ENCODE measurements around the gene ZBP1.

ZBP1 gene

DNA sequence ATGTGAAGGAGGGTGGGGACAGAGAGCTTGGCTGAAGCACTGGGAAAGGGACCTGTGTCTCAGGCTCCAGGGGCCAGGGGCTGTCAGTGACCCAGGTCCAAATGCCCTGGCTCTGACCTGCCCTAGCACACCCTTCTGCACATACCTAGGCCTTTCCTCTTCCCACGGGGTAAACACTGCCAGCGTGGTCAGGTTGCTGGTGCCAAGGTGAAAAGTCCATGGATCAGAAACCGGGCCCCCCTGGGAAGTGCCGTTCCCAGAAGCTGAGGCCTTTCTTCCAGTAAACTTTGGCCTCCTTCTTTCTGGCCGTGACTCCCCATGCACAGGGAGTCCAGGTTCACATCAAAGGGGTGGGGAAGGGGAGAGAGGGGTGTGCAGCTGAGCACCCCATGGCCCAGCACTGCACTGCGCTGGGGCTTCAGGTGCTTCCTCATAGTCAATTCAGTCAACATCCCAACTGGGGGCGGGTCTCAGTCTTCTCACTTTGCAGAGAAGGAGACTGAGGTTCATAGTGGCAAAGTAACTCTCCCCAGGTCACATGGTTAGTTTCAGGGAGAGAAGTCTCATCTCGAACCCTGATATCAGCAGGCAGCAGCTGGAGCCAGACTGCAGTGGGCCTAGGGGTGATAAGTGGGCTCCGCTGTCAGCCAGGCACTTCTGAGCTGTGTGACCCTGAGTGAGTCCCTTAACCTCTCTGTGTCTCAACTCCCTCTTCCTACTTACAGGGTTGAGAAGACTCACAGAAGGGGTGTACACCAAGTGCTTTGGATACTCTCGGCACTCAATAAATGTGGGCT is 42.3 kb downstream of the ZBP1 start:
- H3K4me3 ChIP-seq (replicated peaks in 1 of 2; ENCODE audit: low read depth in 2 of 2, low read length in 2 of 2): no peak overlapping the region
- TF ChIP-seq, protein P1, sequence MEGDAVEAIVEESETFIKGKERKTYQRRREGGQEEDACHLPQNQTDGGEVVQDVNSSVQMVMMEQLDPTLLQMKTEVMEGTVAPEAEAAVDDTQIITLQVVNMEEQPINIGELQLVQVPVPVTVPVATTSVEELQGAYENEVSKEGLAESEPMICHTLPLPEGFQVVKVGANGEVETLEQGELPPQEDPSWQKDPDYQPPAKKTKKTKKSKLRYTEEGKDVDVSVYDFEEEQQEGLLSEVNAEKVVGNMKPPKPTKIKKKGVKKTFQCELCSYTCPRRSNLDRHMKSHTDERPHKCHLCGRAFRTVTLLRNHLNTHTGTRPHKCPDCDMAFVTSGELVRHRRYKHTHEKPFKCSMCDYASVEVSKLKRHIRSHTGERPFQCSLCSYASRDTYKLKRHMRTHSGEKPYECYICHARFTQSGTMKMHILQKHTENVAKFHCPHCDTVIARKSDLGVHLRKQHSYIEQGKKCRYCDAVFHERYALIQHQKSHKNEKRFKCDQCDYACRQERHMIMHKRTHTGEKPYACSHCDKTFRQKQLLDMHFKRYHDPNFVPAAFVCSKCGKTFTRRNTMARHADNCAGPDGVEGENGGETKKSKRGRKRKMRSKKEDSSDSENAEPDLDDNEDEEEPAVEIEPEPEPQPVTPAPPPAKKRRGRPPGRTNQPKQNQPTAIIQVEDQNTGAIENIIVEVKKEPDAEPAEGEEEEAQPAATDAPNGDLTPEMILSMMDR (IDR thresholded peaks at IDR 0.05; ENCODE audit: low read depth, low read length): no peak
- no peak for DNase-seq (ENCODE audit: low read depth in 2 of 2)

- TF ChIP-seq, protein P1 (IDR thresholded peaks at IDR 0.05; ENCODE audit: low read depth, low read length): no peak
- DNase-seq (ENCODE audit: low read depth in 2 of 2): no peak
- no peak overlapping the region for H3K4me3 ChIP-seq (replicated peaks in 1 of 2; ENCODE audit: low read depth in 2 of 2, low read length in 2 of 2)
Observed at GRCh38 chr20:57576617-57577550, 43.3 kb downstream of the ZBP1 start.

DNA sequence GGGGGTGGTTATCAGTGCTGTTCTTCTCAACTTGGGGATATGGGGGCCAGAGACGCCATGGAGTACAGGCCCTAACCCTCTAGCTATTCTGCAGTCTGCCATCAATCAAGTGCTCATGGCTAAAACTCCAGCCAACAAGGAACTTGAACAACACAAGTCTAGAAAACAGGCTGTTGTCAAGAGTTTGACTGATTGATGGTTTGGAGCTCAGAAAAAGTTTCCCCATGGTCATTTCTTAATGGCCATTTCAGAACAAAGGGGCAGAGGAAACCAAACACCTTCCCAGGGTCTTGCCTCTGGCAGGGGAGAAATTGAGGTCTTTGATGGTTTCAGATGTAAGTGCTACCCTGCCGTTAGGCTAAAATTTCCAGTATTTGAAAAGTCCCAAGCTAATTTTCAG is 44.2 kb downstream of the ZBP1 start:
- H3K4me3 ChIP-seq (replicated peaks in 1 of 2; ENCODE audit: low read depth in 2 of 2, low read length in 2 of 2): no peak overlapping the region
- no peak for DNase-seq (ENCODE audit: low read depth in 2 of 2)
- TF ChIP-seq, protein P1 (IDR thresholded peaks at IDR 0.05; ENCODE audit: low read depth, low read length): no peak

GRCh38 chr20:57574954-57575353 is 45.3 kb downstream of the ZBP1 start:
- no peak for DNase-seq (ENCODE audit: low read depth in 2 of 2)
- H3K4me3 ChIP-seq (replicated peaks in 1 of 2; ENCODE audit: low read depth in 2 of 2, low read length in 2 of 2): no peak overlapping the region
- TF ChIP-seq, protein P1 (IDR thresholded peaks at IDR 0.05; ENCODE audit: low read depth, low read length): no peak

GRCh38 chr20:57573894-57574293 is 46.3 kb downstream of the ZBP1 start:
- no peak for DNase-seq (ENCODE audit: low read depth in 2 of 2)
- TF ChIP-seq, protein P1 (IDR thresholded peaks at IDR 0.05; ENCODE audit: low read depth, low read length): no peak
- no peak overlapping the region for H3K4me3 ChIP-seq (replicated peaks in 1 of 2; ENCODE audit: low read depth in 2 of 2, low read length in 2 of 2)

DNA sequence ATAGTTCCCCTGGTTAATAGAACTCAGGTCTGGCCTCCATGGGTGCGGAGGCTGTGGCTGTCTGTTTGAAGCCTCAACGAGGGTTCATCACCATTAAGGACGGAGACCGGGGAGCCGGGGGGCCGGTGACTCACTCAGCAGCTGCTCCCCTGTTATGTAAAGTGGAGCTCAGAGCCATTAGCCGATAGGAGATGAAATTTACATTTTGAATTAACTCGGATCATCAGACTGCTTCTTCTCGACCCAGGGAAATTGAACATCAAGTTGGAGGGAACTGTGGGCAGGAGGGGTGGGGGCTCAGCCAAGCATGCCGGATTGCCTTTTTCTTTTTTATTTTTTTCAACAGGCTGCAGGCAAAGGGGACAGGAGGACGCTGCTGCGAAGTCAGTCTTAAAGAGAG is 47.0 kb downstream of the ZBP1 start:
- no peak for DNase-seq (ENCODE audit: low read depth in 2 of 2)
- TF ChIP-seq, protein P1 (IDR thresholded peaks at IDR 0.05; ENCODE audit: low read depth, low read length): no peak
- H3K4me3 ChIP-seq (replicated peaks in 1 of 2; ENCODE audit: low read depth in 2 of 2, low read length in 2 of 2): no peak overlapping the region
